GM12878 (cell line): Measurements from ENCODE around the gene ABCA7. TPM values are rescaled to one million over a fixed set of nuclear protein-coding genes. Genes with fewer than 3 reads are reported as not detected.
A peak's percentile ranks its signal among the peaks of the same experiment; 100 is the strongest.

Experiments
- ATAC-seq: fragments of 200-7000 bp; cut with Tn5 transposase; 3 replicates; pipeline ENCODE4 v1.9.1; 2020; ENCODE audit warnings: mild to moderate bottlenecking, moderate library complexity
- BruUV-seq: library from RNA; stranded (reverse); fragments of 400-500 nt; replicated peaks from 2 replicates; lab custom pipeline; 2021; lab: Mats Ljungman, UMichigan
- CTCF ChIA-PET: fragments of 300-600 bp; sonication (Branson Sonifier 250); formaldehyde crosslinking; extraction: SDS; loops from one replicate; lab custom pipeline; 2021; ENCODE audit warnings: inconsistent platforms; lab: Yijun Ruan, JAX
- POLR2A ChIA-PET: fragments of 350-600 bp; formaldehyde crosslinking; extraction: SDS; loops from one replicate; lab custom pipeline; 2021; ENCODE audit warnings: inconsistent platforms; lab: Charles Lee
- RAD21 ChIA-PET: fragments of 300-600 bp; sonication (Branson Sonifier 250); formaldehyde crosslinking; loops from one replicate; lab custom pipeline; 2023; ENCODE audit warnings: antibody characterized with exemption; ENCODE audit not compliant: unreplicated experiment; lab: Charles Lee
- SMC1A ChIA-PET: fragments of 300-600 bp; sonication (Branson Sonifier 250); formaldehyde crosslinking; loops from one replicate; lab custom pipeline; 2023; ENCODE audit not compliant: unreplicated experiment, uncharacterized antibody; lab: Charles Lee
- DNase-seq: peaks from one replicate; pipeline ENCODE4 v3.0.0-alpha.2; 2011; ENCODE audit warnings: low read depth, low spot score
- FAIRE-seq: peaks from 3 replicates; lab custom pipeline; 2011; peaks lifted over from hg19 to GRCh38; lab: Jason Lieb, UNC
- H2AFZ ChIP-seq: 2 replicates; pipeline ENCODE4 v1.6.0; 2011; ENCODE audit warnings: low read depth, low read length, control low read depth; ENCODE audit not compliant: control insufficient read depth
- H3K27ac ChIP-seq: 2 replicates; pipeline ENCODE4 v1.5.1; 2011; ENCODE audit warnings: control low read depth; ENCODE audit not compliant: control insufficient read depth, insufficient read depth
- H3K27me3 ChIP-seq, 2 experiments: replicated peaks in 1 of 2; 2 replicates each; pipeline versions ENCODE4 v1.6.0 to v1.6.1; 2011; ENCODE audit warnings: low read length in 1 of 2; ENCODE audit not compliant: control insufficient read depth in 2 of 2, insufficient read depth in 2 of 2
- H3K36me3 ChIP-seq, 2 experiments: 2 replicates each; pipeline ENCODE4 v1.5.1; 2011; ENCODE audit warnings: low read length in 1 of 2; ENCODE audit not compliant: control insufficient read depth in 2 of 2, insufficient read depth in 2 of 2
- H3K4me1 ChIP-seq: 2 replicates; pipeline ENCODE4 v1.6.1; 2011; ENCODE audit warnings: mild to moderate bottlenecking, low read length, moderate library complexity, mixed read lengths; ENCODE audit not compliant: control insufficient read depth, insufficient read depth
- H3K4me2 ChIP-seq: 2 replicates; pipeline ENCODE4 v1.6.0; 2011; ENCODE audit warnings: control low read depth; ENCODE audit not compliant: control insufficient read depth, insufficient read depth
- H3K4me3 ChIP-seq: fragments of 200-600 bp; sonication (generic); 2 replicates; pipeline ENCODE4 v1.5.1; 2016
- H3K79me2 ChIP-seq: 2 replicates; pipeline ENCODE4 v1.6.0; 2011; ENCODE audit warnings: low read length; ENCODE audit not compliant: control insufficient read depth, insufficient read depth
- H3K9ac ChIP-seq: 2 replicates; pipeline ENCODE4 v1.8.0; 2011; ENCODE audit warnings: low read length, control low read depth, mixed read lengths; ENCODE audit not compliant: control insufficient read depth, insufficient read depth
- H3K9me3 ChIP-seq: replicated peaks from 3 replicates; pipeline ENCODE4 v1.5.1; 2011; ENCODE audit warnings: mild to moderate bottlenecking, low read length; ENCODE audit not compliant: control insufficient read depth, insufficient read depth
- H4K20me1 ChIP-seq: 2 replicates; pipeline ENCODE4 v1.6.0; 2011; ENCODE audit not compliant: control insufficient read depth, insufficient read depth
- BCLAF1 ChIP-seq: fragments of 450-650 bp; IDR thresholded peaks from 2 replicates; pipeline ENCODE4 v1.6.1; 2017; ENCODE audit warnings: antibody characterized with exemption, mild to moderate bottlenecking, moderate library complexity
- HCFC1 ChIP-seq: fragments of 150-350 bp; IDR thresholded peaks from 2 replicates; pipeline ENCODE4 v1.6.1; 2014; ENCODE audit warnings: low read length
- PAX5 ChIP-seq: IDR thresholded peaks from 2 replicates; pipeline ENCODE4 v1.6.1; 2011; ENCODE audit warnings: low read depth, low read length, borderline replicate concordance
- POLR2A ChIP-seq: IDR thresholded peaks from 2 replicates; pipeline ENCODE4 v1.6.1; 2011; ENCODE audit warnings: low read depth, mild to moderate bottlenecking, low read length
- POLR2AphosphoS5 ChIP-seq: IDR thresholded peaks from 2 replicates; pipeline ENCODE4 v1.6.1; 2011; ENCODE audit warnings: mild to moderate bottlenecking, low read length, inconsistent platforms
- RAD51 ChIP-seq: fragments of 450-650 bp; IDR thresholded peaks from 2 replicates; pipeline ENCODE4 v1.6.1; 2016; ENCODE audit warnings: moderate library complexity, mild to moderate bottlenecking, inconsistent platforms
- SIX5 ChIP-seq: IDR thresholded peaks from 2 replicates; pipeline ENCODE4 v1.6.1; 2011; ENCODE audit warnings: mild to moderate bottlenecking, low read depth, low read length, moderate library complexity; ENCODE audit not compliant: severe bottlenecking
- SMC3 ChIP-seq: IDR thresholded peaks from 2 replicates; pipeline ENCODE4 v1.6.1; 2011; ENCODE audit warnings: low read length, improper control_type of control experiment, borderline replicate concordance
- ZNF274 ChIP-seq: IDR thresholded peaks from one replicate; pipeline ENCODE4 v1.8.0; 2011; ENCODE audit not compliant: insufficient read length, insufficient read depth
- WGBS: methylation state at CpG from one replicate; pipeline ENCODE4 v1.1.6; 2016; ENCODE audit warnings: low lambda C conversion rate; ENCODE audit not compliant: insufficient replicate concordance, insufficient coverage; ENCODE audit errors: missing lambda C conversion rate; 5-methylcytosine and 5-hydroxymethylcytosine counted together
- in situ Hi-C: fragments of 300-500 bp; cut with MboI; formaldehyde crosslinking; loops from 9 replicates; pipeline ENCODE4 v1.14.3; 2018; ENCODE audit warnings: mixed read lengths
- intact Hi-C: fragments of 100-400 bp; cut with micrococcal nuclease; formaldehyde crosslinking; loops from one replicate; pipeline ENCODE4 v1.14.2; 2022; ENCODE audit not compliant: unreplicated experiment
- polyA plus RNA-seq, 11 experiments: library from polyadenylated mRNA; depleted of rRNA in 4 of 11; unstranded in 6 of 11; stranded (reverse) in 5 of 11; fragments of >200 nt; fragmentation: Nextera tagmentation in 4 of 11; fragmentation: Illumina TruSeq in 1 of 11; extraction: Ambion mirVana in 4 of 11; extraction: Trizol in 1 of 11; gene quantifications; 1 replicate in 1 of 11; 2 replicates in 10 of 11; pipeline versions ENCODE4 v1.2.1 to v1.2.3, GENCODE V29; 2011 to 2016; ENCODE audit warnings: inconsistent platforms in 2 of 11, missing spikeins in 2 of 11, low read depth in 1 of 11
- total RNA-seq, 4 experiments: library from RNA; depleted of rRNA in 3 of 4; stranded (reverse); fragments of >200 nt in 3 of 4; fragmentation: Illumina TruSeq in 1 of 4; extraction: Trizol in 1 of 4; gene quantifications; 2 replicates each; pipeline versions ENCODE4 v1.2.1 to v1.2.3, GENCODE V29; 2013 to 2021
- TF ChIP-seq, protein P1 (sequence below): IDR thresholded peaks from 2 replicates; pipeline ENCODE4 v1.6.1; 2011; ENCODE audit warnings: borderline replicate concordance, low read depth, mild to moderate bottlenecking, moderate library complexity, mixed read lengths, low read length; ENCODE audit not compliant: insufficient read depth; ENCODE audit errors: extremely low read length

ABCA7 gene
- total and polyA plus RNA-seq, 10 of the 15 experiments (the other 5 are each of a cell fraction or from before 2014, with no cell fraction given): 1.0 to 49.5 (median 14.8) TPM

GRCh38 chr19:1032264-1032867, 7.5 kb upstream of the ABCA7 start:
- H3K36me3 ChIP-seq: peaks cover 15 to 22% of the 10 kb centered on the region in 2 experiments
- H3K27ac ChIP-seq: no peak overlapping the region
- ChIA-PET SMC1A (interaction anchor here (1.7 kb wide), 1 partner anchor 13 kb away, joined by 4 read pairs; no protein-coding TSS in a partner anchor), RAD21 (no interaction called here), CTCF (no interaction called here), POLR2A (interaction anchor here (1.2 kb wide), 1 partner anchor 9 kb away, joined by 4 read pairs; no protein-coding TSS in a partner anchor)
- no peak for FAIRE-seq
- H4K20me1 ChIP-seq: 0 out of 2 replicates have a peak, but pooled peaks cover 4% of the 10 kb centered on the region
- no peak overlapping the region for H3K9ac ChIP-seq
- no TSS peak for BruUV-seq
- peaks cover 16% of the 10 kb centered on the region for H3K4me1 ChIP-seq
- in situ Hi-C loops (no loop called here), intact Hi-C loops (no loop called here)
- no peak for DNase-seq
- no peak overlapping the region for H3K4me2 ChIP-seq
- 88% methylated on average over 20 of the region's 20 CpGs for WGBS
- H3K9me3 ChIP-seq: no peaks in the 10 kb centered on the region; the same call in 2 of the 3 replicates
- no peaks in the 10 kb centered on the region for H3K27me3 ChIP-seq
- peaks cover 38% of the 10 kb centered on the region for H3K79me2 ChIP-seq
- H2AFZ ChIP-seq: no peak overlapping the region
- H3K4me3 ChIP-seq: no peak overlapping the region
- TF ChIP-seq ZNF274: no peak
- TF ChIP-seq, protein P1, sequence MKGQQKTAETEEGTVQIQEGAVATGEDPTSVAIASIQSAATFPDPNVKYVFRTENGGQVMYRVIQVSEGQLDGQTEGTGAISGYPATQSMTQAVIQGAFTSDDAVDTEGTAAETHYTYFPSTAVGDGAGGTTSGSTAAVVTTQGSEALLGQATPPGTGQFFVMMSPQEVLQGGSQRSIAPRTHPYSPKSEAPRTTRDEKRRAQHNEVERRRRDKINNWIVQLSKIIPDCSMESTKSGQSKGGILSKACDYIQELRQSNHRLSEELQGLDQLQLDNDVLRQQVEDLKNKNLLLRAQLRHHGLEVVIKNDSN: no peak
- ATAC-seq: no peak

DNA sequence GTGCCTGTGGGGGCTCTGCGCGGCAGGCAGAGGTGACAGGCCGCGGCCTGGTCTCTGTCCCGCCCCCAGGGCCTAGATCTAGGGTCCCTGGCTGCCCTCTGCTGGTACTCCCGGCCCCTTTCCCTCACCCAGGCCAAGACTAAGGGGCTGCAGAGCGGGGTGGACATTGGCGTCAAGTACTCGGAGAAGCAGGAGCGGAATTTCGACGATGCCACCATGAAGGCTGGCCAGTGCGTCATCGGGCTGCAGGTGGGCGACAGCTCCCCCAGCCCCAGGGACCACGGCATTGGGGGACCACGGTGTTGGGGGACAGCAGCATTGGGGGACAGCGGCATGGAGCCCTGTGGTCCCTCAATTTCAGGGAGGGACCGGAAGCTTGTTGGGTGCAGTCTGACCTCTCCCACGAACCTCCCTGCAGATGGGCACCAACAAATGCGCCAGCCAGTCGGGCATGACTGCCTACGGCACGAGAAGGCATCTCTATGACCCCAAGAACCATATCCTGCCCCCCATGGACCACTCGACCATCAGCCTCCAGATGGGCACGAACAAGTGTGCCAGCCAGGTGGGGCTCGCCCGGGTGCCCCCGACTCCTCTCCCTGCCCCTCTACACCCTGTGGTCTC, 3.8 kb upstream of the ABCA7 start:
- no peak overlapping the region for H3K27ac ChIP-seq
- FAIRE-seq (no peak), DNase-seq (no peak), ATAC-seq (no peak)
- 0 out of 2 replicates have a peak overlapping the region, but pooled peaks have one; percentile 44 for H3K4me2 ChIP-seq
- BruUV-seq: no TSS peak
- no peaks in the 10 kb centered on the region; the same call in 2 of the 3 replicates for H3K9me3 ChIP-seq
- no peak overlapping the region for H3K9ac ChIP-seq
- H3K79me2 ChIP-seq: peaks cover 8% of the 10 kb centered on the region
- in situ Hi-C loops (no loop called here), intact Hi-C loops (no loop called here)
- ChIA-PET POLR2A (interaction anchor here (1.0 to 6.3 kb wide), 2 partner anchors 9 to 31 kb away, joined by 3 to 83 read pairs; partner anchors contain the start of genes ARHGAP45 and CNN2), RAD21 (interaction anchor here (4.5 kb wide), 1 partner anchor 8 kb away, joined by 39 read pairs; the partner anchor contains the start of gene CNN2), CTCF (interaction anchor here (0.9 kb wide), 1 partner anchor 9 kb away, joined by 6 read pairs; the partner anchor contains the start of gene CNN2), SMC1A (interaction anchor here (5.9 kb wide), 1 partner anchor 8 kb away, joined by 22 read pairs; no protein-coding TSS in a partner anchor)
- peaks cover 15 to 16% of the 10 kb centered on the region in 2 experiments for H3K36me3 ChIP-seq
- H2AFZ ChIP-seq: no peak overlapping the region
- H3K4me3 ChIP-seq: no peak overlapping the region
- no peaks in the 10 kb centered on the region for H4K20me1 ChIP-seq
- H3K27me3 ChIP-seq: no peaks in the 10 kb centered on the region
- peaks cover 37% of the 10 kb centered on the region for H3K4me1 ChIP-seq
- 79% methylated on average over 29 of the region's 29 CpGs for WGBS
- no peak for TF ChIP-seq BCLAF1
- TF ChIP-seq POLR2A: peak; percentile 63
- TF ChIP-seq SIX5: no peak
- no peak for TF ChIP-seq SMC3
- TF ChIP-seq PAX5: peak; percentile 50; the same call in 1 of the 2 replicates
- TF ChIP-seq, protein P1: no peak
- TF ChIP-seq POLR2AphosphoS5: peak; percentile 77
- TF ChIP-seq HCFC1: no peak
- TF ChIP-seq RAD51: no peak
